NCI-H1105 (cell line): ENCODE measurements around the gene KCNT2.

ENCODE experiments used
- DNase-seq: peaks from one replicate; lab custom pipeline; 2025; lab: John Stamatoyannopoulos, UW

Gene KCNT2

DNA sequence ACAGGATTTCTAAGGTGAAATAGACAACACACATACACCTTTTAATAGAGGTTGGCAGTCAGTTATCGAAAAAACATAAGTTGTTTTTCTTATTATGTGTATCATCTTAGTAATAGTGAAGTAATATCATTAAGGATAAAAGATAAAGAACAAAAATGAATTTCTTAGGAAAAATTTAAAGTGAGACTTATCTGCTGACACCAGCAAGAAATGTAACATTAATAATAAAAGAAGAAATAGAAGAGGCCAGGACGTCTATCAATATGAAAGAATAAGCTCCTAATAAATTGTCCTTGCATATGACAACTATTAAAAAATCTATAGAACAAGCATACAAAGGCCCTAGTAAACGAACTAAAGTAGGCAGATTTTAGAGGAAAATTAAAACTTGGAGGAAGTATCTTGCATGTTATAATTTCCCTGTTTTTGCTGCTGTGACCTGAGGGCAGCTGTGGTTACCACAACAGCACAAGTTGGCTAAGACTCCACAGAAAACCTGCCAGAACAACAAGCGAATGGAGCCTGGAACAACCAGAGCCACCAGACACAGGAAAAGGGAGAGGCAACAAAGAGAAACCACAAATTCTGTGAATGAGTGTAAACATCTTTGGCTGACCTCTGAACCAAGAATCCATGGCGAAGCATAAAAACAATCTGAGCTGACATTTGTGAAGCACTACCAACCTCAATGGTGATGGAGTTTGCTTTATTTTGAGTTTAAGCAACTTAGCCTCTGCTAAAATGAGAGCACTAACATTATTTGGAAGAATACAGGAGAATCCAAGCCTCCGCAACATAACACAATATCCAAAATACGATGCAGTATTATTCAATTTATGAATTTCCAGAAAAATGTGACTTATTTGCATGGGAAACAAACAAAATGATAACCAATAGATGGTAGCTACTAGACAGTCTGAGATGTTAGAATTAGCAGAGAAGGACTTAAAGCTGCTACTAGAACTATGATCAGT lies 207.5 kb downstream of the KCNT2 start:
- DNase-seq = no peak

DNA sequence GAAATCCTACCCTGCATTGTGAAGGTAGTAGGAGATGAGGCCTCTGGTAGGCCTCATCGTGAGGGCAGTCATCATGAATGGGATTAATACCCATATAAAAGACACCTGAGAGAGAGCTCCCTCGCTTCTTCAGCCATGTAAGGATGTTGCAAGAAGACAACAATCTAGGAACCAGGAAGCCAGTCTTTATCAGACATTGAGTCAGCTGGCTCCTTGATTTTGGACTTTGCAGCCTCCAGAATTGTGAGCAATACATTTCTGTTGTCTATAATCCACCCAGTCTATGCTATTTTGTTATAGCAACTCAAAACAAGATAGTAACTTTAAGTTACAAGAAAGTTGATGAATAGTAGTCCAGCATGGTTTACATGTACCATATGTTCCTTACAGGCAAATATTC lies 208.5 kb downstream of the KCNT2 start:
- no peak for DNase-seq

DNA sequence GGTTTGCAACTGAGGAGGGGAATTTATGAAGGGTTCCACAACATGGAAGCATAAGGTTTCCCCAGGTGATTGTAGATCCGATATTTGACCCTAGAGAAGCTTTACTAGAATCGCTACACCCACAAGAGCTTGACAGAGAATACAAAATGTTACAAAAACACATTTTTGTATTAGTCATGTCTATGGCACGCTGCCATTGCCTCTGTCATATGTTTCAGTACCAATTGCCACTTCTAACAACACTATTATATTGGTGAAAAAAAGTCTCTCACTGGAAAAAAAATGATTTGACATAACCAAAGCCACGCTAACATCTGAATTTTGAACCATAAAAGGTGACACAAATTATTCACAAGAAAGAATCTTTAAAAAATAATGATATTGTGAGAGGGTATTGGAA lies 214.5 kb downstream of the KCNT2 start:
- no peak for DNase-seq

DNA sequence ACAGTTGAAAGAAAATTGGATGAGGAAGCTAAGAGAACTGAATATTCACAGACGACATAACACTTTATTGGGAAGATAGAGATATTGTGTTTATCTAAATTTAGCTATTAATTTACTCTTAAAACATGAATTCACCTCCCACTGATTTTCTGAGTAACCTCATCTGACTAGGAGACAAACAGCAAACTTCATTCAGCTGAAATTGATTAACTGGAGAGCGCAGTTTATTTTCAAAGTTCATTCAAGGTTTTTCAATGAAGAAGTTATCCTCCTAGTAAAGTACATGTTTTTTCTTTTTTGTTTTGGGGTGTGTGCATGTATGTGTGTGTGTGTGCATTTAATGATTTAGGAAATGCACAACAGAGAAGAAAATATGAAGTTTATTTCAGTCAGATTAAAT lies 215.0 kb downstream of the KCNT2 start:
- no peak for DNase-seq

DNA sequence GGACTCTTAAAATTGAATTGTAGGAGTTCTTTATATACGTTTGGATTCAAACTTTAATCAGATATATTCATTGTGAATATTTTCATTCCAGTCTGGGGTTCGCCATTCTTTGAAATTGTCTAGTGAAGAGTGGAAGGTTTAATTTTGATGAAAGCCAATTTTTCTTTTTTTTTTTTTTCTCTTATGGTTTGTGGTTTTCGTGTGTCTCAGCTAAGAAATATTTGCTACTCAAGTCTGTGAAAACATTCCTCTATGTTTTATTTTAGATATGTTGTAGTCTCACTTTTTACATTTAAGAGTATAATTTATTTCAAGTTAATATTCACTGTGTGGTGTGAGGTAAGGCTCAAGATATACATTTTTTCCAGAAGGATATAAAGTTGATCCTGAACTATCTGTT lies 220.5 kb downstream of the KCNT2 start:
- DNase-seq = no peak

DNA sequence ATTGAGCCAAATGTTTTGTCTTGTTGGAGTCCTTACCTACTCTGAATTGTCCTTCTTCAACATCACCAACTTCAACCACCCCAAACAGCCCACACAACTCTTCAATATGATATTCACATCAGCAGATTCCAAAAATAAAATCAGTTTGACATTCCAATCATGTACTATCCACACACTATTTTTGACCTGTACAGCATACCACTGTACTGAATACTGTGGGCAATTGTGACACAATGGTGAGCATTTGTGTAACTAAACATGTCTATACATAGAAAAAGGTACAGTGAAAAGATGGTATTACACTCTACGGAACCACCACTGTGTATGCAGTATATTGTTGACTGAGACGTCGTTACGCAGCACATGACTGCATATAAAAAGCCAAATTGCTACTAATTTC lies 223.1 kb downstream of the KCNT2 start:
- no peak for DNase-seq

DNA sequence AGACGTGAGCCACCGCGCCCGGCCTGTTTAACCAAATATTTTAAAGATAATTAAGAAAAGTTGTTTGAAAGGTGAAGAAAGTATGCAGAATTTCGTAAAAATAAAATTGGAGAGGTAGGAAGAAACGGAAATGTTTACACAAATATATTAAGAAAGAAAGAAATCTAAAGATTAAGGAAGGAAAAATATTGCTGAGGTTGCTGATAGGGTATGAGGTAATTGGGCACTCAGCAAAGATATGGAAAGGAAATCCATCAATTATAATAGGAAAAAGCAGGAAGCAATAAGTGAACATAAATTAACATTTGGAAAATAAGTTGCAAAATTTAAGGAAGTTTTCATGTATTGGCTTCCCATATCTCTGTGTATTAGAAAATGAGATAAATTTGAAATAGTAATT lies 225.9 kb downstream of the KCNT2 start:
- DNase-seq = no peak

DNA sequence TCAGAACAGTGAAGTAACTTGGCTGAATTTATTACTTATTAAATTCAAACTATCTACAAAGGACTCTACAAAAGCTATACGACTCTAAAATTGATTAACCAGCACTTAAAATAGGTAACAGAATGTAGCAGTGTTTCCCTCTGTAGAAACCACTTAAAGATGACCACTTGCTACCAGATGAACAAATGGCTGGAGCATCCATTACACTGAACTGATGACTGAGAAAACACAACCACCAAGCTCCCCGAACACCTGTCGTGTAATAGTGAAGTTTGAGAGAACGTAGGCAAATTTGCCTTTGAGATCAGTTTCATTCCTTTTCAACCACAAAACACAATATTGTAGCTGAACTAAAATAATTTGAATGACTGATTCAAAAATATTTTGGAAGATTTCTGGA lies 226.7 kb downstream of the KCNT2 start:
- DNase-seq = no peak

DNA sequence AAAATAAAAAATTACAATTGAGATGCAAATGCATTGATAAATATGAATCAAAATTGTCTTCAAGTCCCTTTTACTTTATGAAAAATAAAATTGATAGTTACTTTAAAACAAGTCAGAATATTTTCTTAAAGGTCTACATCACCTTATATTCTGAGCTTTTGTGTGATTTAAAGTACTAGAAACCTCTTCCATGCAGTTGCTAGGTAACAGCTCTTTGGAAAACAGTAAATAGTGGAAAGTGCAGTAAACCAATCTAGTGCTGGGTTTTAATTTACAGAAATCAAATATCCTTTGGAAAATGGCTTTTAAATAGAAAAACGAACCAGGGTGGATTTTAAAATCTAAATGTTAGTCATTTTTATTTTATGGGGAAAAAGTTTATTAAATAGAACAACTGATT lies 227.9 kb downstream of the KCNT2 start:
- peak; percentile 5 for DNase-seq

DNA sequence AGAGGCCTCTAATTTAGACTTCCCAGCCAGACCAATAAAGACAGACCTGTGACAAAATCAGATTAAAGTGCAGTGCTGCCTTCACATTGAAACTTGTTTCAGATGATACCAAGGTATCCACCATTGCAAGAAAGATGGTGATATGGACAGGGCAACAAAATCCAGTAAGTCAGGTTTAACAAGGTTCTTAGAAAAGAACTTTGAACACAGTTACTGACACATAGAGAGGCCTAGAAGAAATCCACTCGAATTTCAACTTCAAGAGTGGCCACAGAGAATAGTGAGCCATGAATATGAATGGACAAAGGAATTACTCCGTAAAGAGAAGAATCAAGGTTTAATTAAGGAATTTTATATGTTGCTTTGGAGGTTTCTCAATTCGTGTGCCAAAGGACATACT lies 230.4 kb downstream of the KCNT2 start:
- no peak for DNase-seq

DNA sequence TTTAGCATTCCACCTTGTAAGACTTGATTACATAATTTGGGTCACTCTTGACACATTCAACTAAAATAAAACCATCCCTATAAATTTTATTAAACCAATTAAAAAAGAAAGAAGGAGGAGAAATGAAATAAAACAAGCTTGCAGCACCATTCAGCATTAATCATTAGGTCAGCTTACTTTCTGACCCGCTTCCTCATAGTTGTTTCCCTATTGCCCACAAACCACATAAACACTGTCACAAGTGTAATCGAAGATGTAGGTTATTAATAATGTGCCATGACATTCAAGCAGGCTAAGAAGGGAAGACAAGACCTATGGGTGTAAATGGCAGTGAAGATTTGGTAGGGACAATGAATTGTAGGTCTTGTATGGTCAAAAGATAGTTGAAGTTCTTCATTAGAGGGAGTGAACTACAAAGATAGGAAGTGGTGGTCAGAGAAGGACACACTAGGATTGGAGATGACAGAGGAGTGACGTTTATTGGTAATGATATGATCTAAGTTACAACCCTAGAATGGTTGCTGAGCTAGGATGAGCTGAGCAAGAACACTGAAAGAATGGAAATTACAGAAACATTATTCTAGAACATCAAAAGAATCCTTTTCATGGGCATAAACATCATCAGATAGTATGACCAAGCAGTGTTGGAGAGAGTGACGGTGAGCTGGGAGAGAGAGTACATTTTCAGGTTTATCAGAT lies 231.5 kb downstream of the KCNT2 start:
- DNase-seq = no peak

DNA sequence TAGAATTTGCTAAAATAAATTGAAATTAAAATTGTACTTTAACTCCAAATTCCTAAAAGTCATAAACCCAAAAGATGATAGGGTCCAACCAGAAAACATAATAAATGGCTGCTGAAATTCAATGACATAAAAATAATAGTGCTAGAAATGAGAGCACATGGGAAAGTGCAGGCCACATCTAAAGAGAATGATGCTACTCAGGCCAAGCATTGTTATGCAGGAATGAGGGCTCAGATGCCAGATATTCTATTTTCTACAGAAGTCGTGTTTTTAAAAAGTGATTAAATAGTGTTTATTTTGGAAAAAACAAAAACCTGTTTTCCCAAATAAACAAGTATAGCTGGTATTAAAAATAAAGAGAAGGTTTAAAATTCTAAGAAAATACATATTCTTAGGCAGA lies 234.4 kb downstream of the KCNT2 start:
- DNase-seq = no peak

DNA sequence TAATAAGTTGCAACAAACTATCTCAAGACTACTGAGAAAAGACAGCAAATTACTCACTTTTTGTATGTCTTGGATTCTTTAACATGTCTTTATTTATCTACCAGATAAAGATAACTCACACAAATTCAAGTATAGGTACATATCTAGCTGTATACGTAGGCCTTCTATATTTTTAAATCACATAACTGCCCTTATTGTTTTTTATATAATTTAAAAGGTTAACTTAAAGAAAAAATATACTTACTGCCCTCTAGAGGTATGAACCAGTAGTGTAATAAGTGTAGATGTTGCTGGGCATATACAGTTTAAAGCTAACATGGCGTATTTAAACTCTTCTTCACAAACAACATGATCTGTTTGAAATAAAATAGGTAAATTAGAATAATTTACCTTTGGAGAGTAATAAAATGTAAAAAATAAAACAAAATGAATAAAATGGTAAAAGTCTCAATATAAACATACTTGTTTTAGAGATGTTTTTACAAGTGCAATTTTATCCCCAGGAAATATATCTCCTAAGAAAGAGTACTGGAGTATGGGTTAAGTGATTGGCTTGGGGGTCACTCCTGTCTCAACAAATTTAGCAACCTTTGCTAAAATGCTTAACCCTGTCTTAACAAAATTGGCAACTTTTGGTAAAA lies 235.2 kb downstream of the KCNT2 start:
- no peak for DNase-seq

DNA sequence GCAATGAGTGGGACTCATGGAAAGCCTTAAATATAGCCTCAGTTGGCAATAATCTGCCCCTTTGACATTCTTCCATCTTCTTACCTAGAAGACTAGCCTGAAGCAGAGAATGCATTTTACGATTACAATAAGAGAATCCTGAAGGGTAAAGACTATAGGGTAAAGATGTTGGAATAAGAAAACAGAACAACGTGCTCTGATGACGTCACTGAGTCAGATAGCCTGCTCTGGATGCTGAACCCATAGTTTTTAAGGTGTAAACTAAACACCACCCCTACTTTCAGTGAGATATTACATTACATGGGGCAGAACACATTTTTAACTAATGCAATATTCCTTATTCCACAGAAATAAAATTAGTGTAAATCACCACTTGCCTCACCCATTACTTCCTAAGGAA lies 240.4 kb downstream of the KCNT2 start:
- no peak for DNase-seq

DNA sequence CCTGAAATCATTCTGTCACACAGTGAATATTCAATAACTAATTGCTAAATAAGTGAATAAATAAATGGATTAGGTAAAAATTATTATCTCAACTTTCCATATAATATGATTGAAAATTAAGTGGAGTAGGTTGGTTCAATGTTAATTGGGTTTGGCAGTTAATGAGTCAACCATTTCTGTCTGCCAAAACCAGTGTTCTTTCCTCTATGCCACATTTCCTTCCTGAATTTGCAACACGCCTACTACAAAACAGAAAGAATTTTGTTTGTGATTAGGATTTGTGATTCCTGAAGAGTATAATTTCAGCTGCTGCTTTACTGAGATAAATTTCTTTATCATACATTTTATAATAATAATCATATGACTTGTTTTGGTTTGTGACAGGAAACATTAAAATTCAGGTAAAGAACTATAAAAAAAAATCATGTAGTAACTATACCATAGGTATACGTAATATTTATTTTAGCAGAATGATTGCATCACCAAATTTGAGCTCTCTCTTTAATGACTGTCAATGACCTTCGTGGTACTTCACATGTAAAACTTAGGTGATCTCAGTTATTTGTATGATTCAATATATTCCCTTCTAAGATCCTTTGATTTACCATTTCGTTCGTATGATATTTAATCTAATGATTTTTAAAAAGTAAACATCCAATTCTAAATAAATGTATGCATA lies 241.3 kb downstream of the KCNT2 start:
- DNase-seq = no peak

DNA sequence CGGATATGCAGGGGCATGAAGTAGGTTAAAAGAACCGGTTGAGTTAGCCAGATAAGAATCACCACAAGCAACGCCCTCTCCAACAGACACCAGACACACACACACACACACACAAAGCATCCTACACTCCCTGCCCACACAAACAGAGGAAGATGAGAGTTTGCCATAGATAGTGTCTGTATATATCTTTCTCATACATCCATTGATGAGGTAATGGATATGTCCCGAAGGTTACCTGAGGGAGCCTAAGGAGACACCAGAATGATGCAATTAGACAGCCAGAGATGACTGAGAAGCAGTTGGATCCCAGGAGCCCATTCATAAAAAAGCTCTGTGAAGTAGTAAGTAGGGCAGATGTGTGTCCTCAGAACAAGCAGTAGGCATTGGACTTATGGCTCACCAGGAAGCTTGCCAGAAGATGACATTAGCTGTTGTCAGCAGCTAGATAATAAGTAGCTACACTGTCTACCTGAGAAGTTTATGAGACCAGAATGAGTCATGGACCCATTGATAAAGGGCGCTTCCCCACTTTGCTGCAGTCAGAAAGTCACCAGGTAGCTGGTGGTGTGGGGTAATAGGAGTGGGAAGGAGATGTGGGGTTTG lies 247.0 kb downstream of the KCNT2 start:
- no peak for DNase-seq

DNA sequence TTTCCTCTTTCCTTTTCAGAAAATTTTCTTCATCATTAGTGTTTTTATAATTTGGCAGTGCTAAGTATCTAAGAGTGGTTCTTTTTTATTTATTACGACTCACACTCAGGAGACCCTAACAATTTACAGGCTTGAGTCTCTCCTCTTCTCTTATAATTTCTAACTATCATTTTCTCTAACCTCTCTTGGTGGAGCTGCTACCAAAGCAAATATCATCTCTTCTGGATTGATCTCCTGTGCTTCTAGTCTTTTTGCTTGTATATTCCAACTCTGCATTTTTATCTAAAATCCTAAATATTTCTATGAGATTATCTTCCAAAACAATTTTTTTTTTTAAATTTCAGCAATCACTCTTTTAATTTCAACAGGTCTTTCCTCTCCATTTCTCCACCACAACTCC lies 250.3 kb downstream of the KCNT2 start:
- no peak for DNase-seq

DNA sequence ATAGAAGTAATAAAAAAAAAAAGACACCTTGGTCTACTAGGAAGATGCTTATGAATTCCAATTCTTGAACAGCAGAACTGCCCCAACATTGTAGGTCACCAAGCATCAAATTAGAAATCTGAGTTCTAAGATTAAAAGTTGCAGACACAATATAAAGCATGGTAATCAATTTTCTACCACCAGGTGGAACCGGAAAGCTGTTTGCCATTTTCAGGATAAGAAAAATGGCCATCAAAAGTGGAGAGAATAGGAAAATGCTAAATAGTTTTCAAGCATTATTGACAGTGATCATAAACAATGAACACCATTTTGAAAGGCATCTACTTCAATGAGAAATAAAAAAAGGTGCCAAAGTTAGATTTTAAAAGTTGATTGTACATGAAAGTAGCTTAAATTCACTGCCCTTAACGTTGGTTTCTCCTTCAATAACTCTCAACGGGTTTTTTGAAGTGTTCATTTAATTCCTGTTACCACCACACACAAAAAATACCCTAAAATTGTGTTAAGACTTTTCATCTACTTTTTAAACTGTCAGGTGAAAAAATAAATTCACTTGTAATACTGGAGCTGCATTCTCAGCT lies 252.9 kb downstream of the KCNT2 start:
- DNase-seq = peak; percentile 15

DNA sequence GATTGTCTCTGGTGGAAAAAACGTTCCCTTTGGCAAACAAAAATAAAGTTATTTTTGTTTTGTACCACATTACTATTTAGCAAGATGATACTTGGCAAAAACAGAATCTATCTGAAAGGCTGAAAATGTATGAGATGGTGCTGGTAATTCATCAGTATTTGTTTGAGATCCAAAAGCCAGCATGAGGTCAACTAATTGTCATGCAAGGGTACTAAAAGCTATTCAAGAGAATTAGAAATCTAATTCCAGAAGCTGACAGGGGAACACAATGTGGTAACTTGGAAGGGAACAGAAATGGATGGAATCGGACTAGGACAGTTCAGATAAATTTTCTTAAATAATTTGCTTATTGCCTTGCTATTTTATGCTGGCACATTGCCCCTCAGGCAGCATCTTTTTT lies 263.8 kb downstream of the KCNT2 start:
- no peak for DNase-seq

DNA sequence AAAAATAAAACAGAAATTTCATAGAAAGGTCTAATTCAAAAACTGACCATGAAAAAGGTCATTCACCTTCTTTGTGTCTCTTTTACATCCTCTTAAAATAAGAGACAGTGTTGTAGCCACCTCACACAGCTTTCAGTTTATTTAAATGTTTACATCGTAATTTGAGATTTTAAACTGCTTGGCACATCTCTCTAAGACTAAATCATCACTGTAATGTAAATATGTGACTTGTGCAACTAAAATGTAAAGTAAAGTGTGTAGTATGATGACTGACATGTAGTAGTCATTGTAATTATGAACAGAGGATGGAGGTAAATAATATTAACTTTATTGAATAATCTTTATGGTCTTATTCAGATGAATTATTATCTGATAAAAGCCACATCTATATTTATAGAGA lies 283.9 kb downstream of the KCNT2 start:
- no peak for DNase-seq

DNA sequence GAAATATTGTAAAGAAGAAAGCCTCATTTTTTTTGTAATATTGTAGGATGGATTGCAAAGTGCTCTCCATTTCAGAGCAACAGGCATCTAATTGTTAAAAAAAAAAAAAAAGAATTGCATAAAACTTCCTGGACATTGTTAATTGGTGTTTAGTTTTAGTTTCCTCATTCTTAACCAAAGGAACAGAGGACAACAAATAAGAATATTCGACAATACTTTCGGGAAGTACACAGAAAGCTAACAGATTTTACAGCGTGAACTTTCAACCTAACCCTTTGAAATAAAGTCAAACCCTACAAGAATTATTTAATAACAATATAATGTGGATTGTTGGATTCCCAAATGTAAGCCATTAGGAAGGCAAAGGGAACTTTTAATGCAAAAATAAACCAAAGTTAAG lies 284.4 kb downstream of the KCNT2 start:
- DNase-seq = no peak

DNA sequence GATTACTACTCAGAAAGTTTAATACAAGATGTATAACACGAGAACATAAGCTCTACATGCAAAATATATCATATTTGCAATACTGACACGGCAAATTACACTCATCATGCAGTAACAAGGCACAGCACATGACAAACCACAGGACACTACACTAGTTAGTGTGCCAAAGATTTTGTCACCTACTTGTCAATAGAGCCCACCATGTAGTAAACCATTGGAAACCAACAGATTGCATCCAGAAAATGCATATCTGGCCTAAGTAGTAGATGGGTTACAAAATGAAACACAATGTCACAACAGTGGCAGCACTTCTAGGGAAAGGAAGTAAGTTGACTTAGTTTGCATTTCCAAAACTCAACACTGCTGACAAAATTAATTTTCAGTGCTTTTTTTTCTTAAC lies 288.9 kb downstream of the KCNT2 start:
- no peak for DNase-seq
